ENCODE data around the gene ATP8B2. TPM values are rescaled to one million over a fixed set of nuclear protein-coding genes. Genes with fewer than 3 reads are reported as not detected.
"Not testable (repeated sequence)": the region's sequence is repeated elsewhere in the genome, so short reads cannot be mapped to it uniquely, and the experiment has no call there.

Gene ATP8B2
- polyA plus RNA-seq, 1 donor from 2014 or later = 20.7 TPM

DNA sequence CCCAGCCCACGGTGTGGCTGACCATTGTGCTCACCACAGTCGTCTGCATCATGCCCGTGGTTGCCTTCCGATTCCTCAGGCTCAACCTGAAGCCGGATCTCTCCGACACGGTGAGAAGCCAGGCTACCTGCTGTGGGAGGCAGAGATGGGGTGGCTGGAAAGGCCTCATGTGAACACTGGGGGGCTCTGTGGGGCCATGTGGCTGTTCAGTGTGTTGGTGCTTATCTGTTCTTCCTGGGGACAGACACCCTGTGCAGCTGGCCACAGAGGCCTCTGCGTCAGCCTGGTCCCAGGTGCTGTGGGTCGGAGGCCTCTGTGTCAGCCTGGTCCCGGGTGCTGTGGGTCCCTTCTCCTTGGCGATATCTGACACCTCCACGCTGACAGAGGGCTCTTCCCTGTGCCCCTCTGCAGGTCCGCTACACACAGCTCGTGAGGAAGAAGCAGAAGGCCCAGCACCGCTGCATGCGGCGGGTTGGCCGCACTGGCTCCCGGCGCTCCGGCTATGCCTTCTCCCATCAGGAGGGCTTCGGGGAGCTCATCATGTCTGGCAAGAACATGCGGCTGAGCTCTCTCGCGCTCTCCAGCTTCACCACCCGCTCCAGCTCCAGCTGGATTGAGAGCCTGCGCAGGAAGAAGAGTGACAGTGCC lies 23.2 kb downstream of the ATP8B2 start:
- H3K27ac Mint-ChIP-seq = no peak overlapping the region
- peaks cover 9 to 16% (median 14%) of the 10 kb centered on the region in 3 donors for H3K4me1 Mint-ChIP-seq
- peaks cover 12% of the 10 kb centered on the region for H3K27me3 Mint-ChIP-seq
- H3K4me3 Mint-ChIP-seq = no peak overlapping the region
- H3K36me3 Mint-ChIP-seq = peaks cover 6% of the 10 kb centered on the region
- no peaks in the 10 kb centered on the region for H3K9me3 Mint-ChIP-seq

DNA sequence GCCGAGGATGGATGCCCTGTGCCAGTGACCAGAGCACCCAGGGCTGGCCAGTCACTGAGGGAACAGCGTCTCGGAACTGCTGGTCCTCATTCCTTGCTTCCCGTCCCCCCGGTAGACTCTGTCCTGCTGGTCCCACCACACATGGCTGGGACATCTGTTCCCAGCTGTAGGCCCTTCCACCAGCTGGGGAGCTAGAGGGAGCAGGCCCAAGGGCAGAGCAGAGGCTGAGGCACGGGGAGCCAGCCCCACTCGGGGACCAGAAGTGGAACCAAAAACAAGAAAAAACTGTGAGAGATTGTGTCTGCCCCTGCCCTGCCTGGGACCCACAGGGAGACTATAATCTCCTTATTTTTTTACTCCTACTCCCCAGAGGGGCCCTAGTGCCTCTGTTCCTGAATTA lies 23.8 kb downstream of the ATP8B2 start:
- peaks cover 9 to 21% (median 18%) of the 10 kb centered on the region in 3 donors for H3K4me1 Mint-ChIP-seq
- H3K27me3 Mint-ChIP-seq = peaks cover 12% of the 10 kb centered on the region
- peak overlapping the region in 1 of 3 donors; percentile 81 for H3K27ac Mint-ChIP-seq

DNA sequence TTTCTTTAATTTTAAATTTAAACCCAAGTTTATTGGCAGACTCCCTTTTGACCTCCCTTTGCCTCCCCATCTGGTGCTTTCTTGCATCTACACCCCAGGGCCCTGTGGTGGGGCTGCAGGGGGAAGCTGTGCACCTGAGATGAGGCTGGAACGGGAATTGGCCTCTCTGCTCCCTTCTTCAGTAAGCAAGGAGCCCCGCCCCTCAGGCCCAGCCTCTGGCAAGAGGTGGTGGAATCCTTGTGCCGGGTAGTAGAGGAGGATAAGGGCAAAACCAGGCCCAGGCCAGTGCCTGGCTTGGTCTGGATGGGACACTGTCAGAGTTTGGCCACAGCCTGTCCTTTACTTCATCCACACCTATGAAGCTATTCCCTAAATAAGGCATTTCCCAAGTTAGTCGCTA lies 25.1 kb downstream of the ATP8B2 start:
- Mint-ChIP-seq H3K4me3 (no peak overlapping the region), H3K4me1 (peaks cover 9 to 18% (median 18%) of the 10 kb centered on the region in 3 donors), H3K27ac (no peak overlapping the region), H3K9me3 (no peaks in the 10 kb centered on the region), H3K36me3 (peaks cover 4% of the 10 kb centered on the region), H3K27me3 (peaks cover 12% of the 10 kb centered on the region)

More for the DNA sequence above, 23.8 kb downstream of the ATP8B2 start:
- H3K36me3 Mint-ChIP-seq = peaks cover 6% of the 10 kb centered on the region
- H3K4me3 Mint-ChIP-seq = peak overlapping the region in 1 of 4 donors; percentile 17
- no peaks in the 10 kb centered on the region for H3K9me3 Mint-ChIP-seq

DNA sequence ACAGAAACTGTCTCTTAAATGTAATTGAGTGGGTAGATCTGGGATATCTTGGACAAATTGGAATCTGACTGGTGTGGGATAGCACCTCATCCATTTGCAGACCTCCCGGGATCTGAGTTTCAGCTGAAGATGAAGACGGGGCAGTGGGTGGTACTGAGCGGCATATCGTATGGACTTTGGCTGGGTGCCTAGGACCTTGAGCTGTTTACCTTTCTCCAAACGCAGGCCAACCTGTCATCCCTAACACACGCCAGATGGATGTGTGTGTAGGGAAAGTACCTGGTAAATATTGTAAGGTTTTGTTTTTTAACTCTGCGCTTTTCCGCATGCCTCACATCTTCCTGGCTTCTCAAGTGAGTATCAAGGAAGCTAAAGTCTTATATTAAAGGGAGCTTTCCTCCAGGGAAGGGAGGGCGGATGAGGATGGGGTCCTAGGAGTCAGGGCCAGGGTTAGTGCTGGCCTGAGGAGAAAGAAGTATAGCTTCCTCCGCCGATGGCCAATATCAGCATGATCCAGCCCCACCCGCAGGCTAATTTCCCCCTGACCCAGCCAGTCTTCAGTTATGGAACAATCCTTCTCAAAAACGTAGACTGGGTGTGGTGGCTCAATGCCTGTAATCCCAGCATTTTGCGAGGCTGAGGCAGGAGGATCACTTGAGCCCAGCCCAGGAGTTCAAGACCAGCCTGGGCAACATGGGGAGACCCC lies 26.2 kb downstream of the ATP8B2 start:
- Mint-ChIP-seq H3K27ac (peak overlapping the region in 1 of 3 donors; percentile 7), H3K27me3 (peaks cover 12% of the 10 kb centered on the region), H3K9me3 (no peaks in the 10 kb centered on the region), H3K36me3 (peaks cover 4% of the 10 kb centered on the region), H3K4me3 (peak overlapping the region in 2 of 4 donors; percentile 42 to 43), H3K4me1 (peaks cover 9 to 18% (median 18%) of the 10 kb centered on the region in 3 donors)

DNA sequence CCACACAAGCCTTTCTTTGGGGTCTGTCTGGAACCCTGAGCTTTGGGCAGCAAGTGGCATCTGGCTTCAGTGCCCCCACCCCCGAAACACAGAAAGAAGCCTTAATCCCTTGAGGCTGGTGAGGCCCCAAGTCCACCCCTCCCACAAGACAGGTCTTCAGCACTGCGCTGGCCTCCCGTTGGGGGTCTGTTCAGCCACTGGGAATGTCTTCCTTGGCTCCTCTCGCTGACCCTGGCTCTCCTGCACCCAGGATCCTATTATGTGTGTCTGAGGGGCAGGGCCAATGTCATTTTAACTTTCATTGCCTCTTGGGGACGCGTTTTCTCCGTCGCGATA lies 26.9 kb downstream of the ATP8B2 start:
- H3K27ac Mint-ChIP-seq = peak overlapping the region in 1 of 3 donors; percentile 51
- peaks cover 4% of the 10 kb centered on the region for H3K36me3 Mint-ChIP-seq
- H3K27me3 Mint-ChIP-seq = peaks cover 12% of the 10 kb centered on the region
- H3K4me3 Mint-ChIP-seq = peak overlapping the region in 3 of 4 donors; percentile 83 to 96 (median 95)
- no peaks in the 10 kb centered on the region for H3K9me3 Mint-ChIP-seq
- H3K4me1 Mint-ChIP-seq = peaks cover 9 to 18% (median 18%) of the 10 kb centered on the region in 3 donors

DNA sequence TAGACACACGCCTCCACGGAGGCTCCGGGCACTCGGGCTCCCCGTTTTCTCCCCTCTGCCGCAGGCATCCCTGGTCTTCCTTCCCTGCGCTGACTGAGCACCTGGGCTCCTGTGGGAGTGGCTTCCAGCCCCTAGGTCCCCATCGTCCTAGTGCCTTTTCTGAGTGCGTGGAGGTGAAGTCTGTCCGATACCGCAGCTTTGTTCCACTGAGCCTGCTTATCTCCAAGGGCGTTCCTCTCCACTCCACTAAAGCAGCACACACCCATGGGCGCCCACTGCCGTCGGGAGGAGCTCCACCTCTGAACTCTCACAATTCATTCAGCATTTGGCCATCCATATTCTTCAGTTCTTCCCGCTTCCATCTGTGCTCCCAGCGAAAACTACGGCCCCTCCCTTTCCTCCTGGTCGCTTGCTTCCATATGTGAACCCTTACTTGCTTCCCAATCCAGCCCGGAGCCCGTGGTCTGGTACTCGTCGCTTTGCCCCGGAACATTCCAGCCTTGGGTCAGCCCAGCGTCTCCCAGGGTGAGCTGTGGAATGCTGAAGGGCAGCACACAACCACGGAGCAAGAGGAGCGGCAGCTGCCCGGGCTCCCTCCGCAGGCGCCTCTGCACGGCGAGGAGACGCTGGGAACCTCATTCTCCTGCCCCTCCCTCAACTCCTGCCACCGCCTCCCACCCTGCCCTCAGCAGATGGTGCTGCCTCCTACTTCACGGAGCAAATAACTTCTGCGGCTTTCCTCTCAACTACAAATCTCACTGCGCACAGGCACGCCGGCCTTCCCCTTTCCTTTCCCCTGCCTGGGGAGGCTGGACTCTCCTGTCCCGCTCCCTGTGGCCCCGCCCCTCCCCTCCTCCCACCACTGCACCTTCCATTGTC lies 27.5 kb downstream of the ATP8B2 start:
- Mint-ChIP-seq H3K4me1 (peaks cover 9 to 18% (median 18%) of the 10 kb centered on the region in 3 donors), H3K27me3 (peaks cover 12% of the 10 kb centered on the region), H3K4me3 (peak overlapping the region; percentile 35 to 96 (median 89)), H3K9me3 (no peaks in the 10 kb centered on the region), H3K27ac (peak overlapping the region in 1 of 3 donors; percentile 51), H3K36me3 (peaks cover 4% of the 10 kb centered on the region)

DNA sequence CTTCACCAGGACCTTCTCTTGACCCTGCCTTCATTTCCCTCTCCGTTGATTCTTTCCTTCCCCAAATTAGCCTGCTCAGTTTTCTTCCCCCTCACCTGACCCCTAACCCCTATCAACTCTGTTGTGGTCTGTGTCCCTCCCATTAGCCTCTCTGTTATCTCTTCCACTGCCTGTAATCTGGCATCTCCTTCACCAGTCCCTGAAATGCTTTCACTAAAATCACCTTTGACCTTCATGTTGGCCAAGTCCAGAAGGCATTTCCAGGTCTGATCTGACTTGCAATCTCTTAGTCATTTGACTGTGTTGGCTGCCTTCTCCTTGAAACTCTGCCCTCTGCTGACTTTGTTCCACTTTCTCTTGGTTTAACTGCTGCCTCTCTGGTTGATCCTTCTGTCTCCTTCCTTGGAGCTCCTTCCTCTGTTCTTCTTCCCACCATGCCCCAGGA lies 28.2 kb downstream of the ATP8B2 start:
- Mint-ChIP-seq H3K27ac (peak overlapping the region in 1 of 3 donors; percentile 73), H3K9me3 (no peaks in the 10 kb centered on the region), H3K36me3 (peaks cover 6% of the 10 kb centered on the region), H3K27me3 (peaks cover 12% of the 10 kb centered on the region), H3K4me1 (peaks cover 9 to 18% (median 18%) of the 10 kb centered on the region in 3 donors), H3K4me3 (peak overlapping the region in 3 of 4 donors; percentile 66 to 96 (median 95))

DNA sequence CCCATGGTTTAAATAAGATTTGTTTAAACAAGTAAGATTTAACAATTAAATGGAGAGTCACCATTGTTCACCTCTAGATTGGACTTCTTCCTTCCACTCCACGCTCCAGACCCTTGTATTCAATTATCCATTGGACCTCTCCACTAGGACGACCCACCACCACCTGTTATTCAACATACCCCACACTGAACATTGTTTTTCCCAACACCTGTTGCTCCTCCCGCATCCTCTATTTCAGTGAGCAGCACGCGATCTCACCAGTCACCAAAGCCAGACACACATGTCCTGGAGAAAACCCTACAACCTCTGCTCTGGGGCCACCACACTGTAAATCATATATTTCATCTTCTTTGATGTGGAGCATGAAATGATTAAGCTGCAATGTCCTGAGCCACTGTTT lies 28.6 kb downstream of the ATP8B2 start:
- Mint-ChIP-seq H3K27me3 (peaks cover 12% of the 10 kb centered on the region), H3K36me3 (peaks cover 6% of the 10 kb centered on the region), H3K9me3 (no peaks in the 10 kb centered on the region), H3K4me3 (peak overlapping the region in 2 of 4 donors; percentile 14 to 78), H3K27ac (no peak overlapping the region), H3K4me1 (peaks cover 9 to 18% (median 18%) of the 10 kb centered on the region in 3 donors)

DNA sequence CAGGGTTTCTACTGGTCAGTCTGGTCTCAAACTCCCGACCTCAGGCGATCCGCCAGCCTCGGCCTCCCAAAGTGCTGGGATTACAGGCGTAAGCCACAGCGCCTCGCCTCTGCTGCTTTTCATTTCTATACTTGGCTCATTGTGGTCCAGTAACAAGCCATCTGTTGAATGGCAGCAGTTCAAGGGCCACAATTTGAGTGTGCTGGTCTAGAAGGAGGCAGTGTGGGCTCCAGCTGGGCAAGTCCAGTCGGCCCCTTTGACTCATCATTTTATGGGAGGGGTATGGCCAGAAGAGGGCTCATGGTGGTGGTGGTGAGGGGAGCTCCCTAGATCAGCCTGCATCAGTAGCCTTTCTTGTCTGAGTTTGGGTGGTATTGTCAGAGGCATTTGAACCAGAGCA lies 33.2 kb downstream of the ATP8B2 start:
- Mint-ChIP-seq H3K27me3 (peaks cover under 1% of the 10 kb centered on the region), H3K9me3 (peaks cover 0 to 2% (median 0%) of the 10 kb centered on the region in 3 donors), H3K4me3 (no peak overlapping the region), H3K36me3 (peaks cover 2% of the 10 kb centered on the region), H3K4me1 (peaks cover 0 to 6% (median 4%) of the 10 kb centered on the region in 3 donors), H3K27ac (no peak overlapping the region)

DNA sequence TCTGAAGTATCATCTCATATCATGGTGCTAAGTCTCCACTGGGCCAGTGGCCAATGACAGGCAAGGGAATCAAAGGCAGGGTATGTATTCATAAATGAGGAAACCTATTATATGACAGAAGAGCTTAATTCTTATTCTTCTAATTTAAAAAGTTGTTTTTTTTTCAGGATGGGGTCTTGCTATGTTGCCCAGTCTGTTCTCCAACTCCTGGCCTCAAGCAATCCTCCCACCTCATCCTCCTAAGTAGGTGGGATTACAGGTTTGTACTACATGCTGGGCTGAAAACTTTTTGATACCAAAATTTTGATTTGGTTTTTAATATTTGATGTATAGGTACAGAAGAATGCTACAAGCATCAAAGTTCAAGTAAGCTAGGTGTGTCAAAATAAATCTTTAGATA lies 35.0 kb downstream of the ATP8B2 start:
- Mint-ChIP-seq H3K27ac (no peak overlapping the region), H3K4me3 (no peak overlapping the region), H3K36me3 (peaks cover 2% of the 10 kb centered on the region), H3K4me1 (no peaks in the 10 kb centered on the region), H3K27me3 (no peaks in the 10 kb centered on the region), H3K9me3 (peaks cover 0 to 2% (median 0%) of the 10 kb centered on the region in 3 donors)

DNA sequence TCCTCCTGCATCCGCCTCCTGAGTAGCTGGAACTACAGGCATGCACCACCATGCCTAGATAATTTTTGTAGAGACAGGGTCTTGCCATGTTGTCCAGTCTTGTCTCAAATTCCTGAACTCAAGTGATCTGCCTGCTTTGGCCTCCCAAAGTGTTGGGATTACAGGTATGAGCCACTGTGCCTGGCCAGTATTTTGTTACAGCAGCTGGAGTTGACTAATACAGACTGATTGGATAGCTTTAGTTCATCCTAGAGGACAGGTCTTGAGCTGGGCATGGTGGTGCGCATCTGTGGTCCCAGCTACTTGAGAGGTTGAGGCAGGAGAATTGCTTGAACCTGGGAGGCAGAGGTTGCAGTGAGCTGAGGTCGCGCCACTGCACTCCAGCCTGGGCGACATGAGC lies 35.6 kb downstream of the ATP8B2 start:
- H3K27ac Mint-ChIP-seq, H3K9me3 Mint-ChIP-seq, H3K4me1 Mint-ChIP-seq, H3K27me3 Mint-ChIP-seq, H3K4me3 Mint-ChIP-seq, H3K36me3 Mint-ChIP-seq: not testable (repeated sequence)

DNA sequence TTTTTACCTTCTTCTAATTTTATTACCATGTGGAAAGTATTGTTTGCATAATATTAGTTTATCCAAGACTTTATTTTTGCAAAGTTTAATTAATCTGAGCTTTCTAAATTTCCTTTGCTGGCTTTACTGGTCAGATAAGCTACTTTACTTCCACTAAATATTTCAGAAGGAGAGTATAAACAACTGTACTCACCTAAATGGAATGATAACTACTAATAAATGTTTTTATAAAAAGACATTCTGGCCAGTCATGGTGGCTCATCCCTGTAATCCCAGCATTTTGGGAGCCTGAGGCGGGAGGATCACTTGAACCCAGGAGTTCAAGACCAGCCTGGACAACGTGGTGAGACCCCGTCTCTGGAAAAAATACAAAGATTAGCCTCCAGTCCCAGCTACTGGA lies 36.0 kb downstream of the ATP8B2 start:
- Mint-ChIP-seq H3K9me3 (peaks cover 0 to 2% (median 0%) of the 10 kb centered on the region in 3 donors), H3K27me3 (no peaks in the 10 kb centered on the region)

DNA sequence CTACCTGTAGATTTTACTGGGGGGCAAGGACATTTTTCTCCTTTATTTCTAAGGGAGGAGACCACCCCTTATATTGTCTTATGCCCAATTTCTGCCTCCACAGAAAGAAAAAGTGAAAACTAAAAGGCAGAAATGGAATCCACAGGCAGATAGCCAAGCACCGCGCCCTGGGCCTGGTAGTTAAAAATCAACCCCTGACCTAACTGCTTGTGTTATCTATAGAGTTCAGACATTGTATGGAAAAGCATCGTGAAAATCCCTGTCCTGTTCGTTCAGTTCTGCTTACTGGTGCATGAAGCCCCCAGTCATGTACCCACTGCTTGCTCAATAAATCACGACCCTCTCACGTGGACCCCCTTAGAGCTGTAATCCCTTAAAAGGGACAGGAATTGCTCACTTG lies 46.1 kb downstream of the ATP8B2 start:
- H3K4me1 Mint-ChIP-seq = no peaks in the 10 kb centered on the region
- no peaks in the 10 kb centered on the region for H3K9me3 Mint-ChIP-seq
- peaks cover 1% of the 10 kb centered on the region for H3K27me3 Mint-ChIP-seq

More for the DNA sequence above, 36.0 kb downstream of the ATP8B2 start:
- Mint-ChIP-seq H3K4me3 (no peak overlapping the region), H3K4me1 (peaks cover 0 to 4% (median 3%) of the 10 kb centered on the region in 3 donors), H3K36me3 (peaks cover 2% of the 10 kb centered on the region), H3K27ac (no peak overlapping the region)

DNA sequence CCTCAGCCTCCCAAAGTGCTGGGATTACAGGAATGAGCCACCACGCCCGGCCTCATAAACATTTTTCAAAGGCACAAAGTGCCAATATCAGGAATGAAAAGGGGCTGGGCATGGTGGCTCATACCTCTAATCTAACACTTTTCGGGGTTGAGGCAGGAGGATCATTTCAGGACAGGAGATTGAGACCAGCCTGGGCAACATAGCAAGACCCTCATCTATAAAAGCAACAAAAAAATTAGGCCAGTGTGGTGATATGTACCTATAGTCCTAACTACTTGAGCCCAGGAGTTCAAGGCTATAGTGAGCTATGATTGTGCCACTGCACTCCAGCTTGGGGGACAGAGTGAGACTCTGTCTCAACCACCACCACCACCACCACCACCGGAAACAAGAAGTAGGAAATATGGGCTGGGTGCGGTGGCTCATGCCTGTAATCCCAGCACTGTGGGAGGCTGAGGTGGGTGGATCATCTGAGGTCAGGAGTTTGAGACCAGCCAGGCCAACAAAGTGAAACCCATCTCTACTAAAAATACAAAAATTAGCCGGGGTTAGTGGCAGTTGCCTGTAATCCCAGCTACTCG lies 48.5 kb downstream of the ATP8B2 start:
- peak overlapping the region in 1 of 3 donors; percentile 69 for H3K27ac Mint-ChIP-seq
- not testable (repeated sequence) for H3K36me3 Mint-ChIP-seq, H3K27me3 Mint-ChIP-seq, H3K9me3 Mint-ChIP-seq, H3K4me1 Mint-ChIP-seq, H3K4me3 Mint-ChIP-seq

More for the DNA sequence above, 46.1 kb downstream of the ATP8B2 start:
- H3K4me3 Mint-ChIP-seq = no peak overlapping the region
- no peaks in the 10 kb centered on the region for H3K36me3 Mint-ChIP-seq
- no peak overlapping the region for H3K27ac Mint-ChIP-seq

Data from IgD-negative memory B cell (primary cell).